Activated CD8-positive, alpha-beta T cell treated with anti-CD3 and anti-CD28 coated beads for 36 hours (primary cell): ENCODE results near the gene ANKRD28. TPM values are rescaled to one million over a fixed set of nuclear protein-coding genes. Genes with fewer than 3 reads are reported as not detected.

Experiments used
- ATAC-seq: fragments of 200-7000 bp; cut with Tn5 transposase; one replicate; pipeline ENCODE4 v1.10.0; 2021; ENCODE audit warnings: mild to moderate bottlenecking, moderate library complexity
- CTCF ChIA-PET: fragments of 350-600 bp; sonication (Branson Sonifier 250); formaldehyde crosslinking; loops from one replicate; lab custom pipeline; 2021; ENCODE audit warnings: antibody characterized with exemption; lab: Charles Lee
- POLR2A ChIA-PET: fragments of 350-600 bp; sonication (Branson Sonifier 250); formaldehyde crosslinking; loops from one replicate; lab custom pipeline; 2021; ENCODE audit warnings: antibody characterized with exemption; lab: Charles Lee
- DNase-seq: peaks from one replicate; pipeline ENCODE4 v3.0.0-alpha.2; 2020
- H3K27ac Mint-ChIP-seq: one replicate; pipeline ENCODE4 v1.8.0; 2021; ENCODE audit warnings: mild to moderate bottlenecking, mixed read lengths
- H3K27me3 Mint-ChIP-seq: one replicate; pipeline ENCODE4 v1.8.0; 2021; ENCODE audit warnings: mixed read lengths
- H3K36me3 Mint-ChIP-seq: one replicate; pipeline ENCODE4 v1.8.0; 2021; ENCODE audit warnings: low read depth, mixed read lengths
- H3K4me1 Mint-ChIP-seq: one replicate; pipeline ENCODE4 v1.8.0; 2021; ENCODE audit warnings: low read depth, mixed read lengths
- H3K4me3 Mint-ChIP-seq: one replicate; pipeline ENCODE4 v1.8.0; 2021; ENCODE audit warnings: mild to moderate bottlenecking, moderate library complexity, mixed read lengths
- H3K9me3 Mint-ChIP-seq: one replicate; pipeline ENCODE4 v1.8.0; 2021; ENCODE audit warnings: mixed read lengths
- intact Hi-C: fragments of 100-400 bp; cut with micrococcal nuclease; formaldehyde crosslinking; loops from one replicate; pipeline ENCODE4 v1.10.0; 2022
- total RNA-seq, 2 experiments: library from RNA; stranded (reverse); gene quantifications; one replicate each; pipeline ENCODE4 v1.2.3, GENCODE V29; 2021
- TF ChIP-seq, protein P1 (sequence below): fragments of 200-600 bp; IDR thresholded peaks from one replicate; pipeline ENCODE4 v1.8.0; 2022; ENCODE audit warnings: antibody characterized with exemption, mild to moderate bottlenecking

ANKRD28 gene
- total RNA-seq, 2 experiments from 2014 or later, result 32.9 to 35.3 TPM

DNA sequence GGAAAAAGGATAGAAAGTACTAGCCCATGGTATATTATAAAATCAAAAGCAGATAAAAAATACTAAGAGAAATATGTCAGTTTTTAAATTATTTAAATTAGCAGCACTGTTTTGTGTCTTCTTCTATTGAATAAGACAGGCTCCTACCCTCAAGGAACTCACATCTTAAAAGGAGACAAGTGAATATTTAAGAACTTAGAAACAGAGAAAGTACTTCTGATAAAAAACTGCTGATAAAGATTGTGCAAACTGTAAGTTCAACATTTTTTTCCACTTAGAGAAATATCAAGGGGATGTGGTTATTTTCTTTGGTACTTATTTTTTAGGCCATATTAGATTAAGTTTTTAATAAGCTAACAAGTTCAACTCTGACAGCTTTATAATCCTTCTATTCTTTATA is 3.0 kb upstream of the ANKRD28 start:
- ATAC-seq (no peak), DNase-seq (no peak)
- intact Hi-C loops, result no loop called here
- POLR2A ChIA-PET, result interaction anchor here (1.1 to 1.2 kb wide), 2 partner anchors 10 to 26 kb away, joined by 3 read pairs; no protein-coding TSS in a partner anchor
- TF ChIP-seq, protein P1, sequence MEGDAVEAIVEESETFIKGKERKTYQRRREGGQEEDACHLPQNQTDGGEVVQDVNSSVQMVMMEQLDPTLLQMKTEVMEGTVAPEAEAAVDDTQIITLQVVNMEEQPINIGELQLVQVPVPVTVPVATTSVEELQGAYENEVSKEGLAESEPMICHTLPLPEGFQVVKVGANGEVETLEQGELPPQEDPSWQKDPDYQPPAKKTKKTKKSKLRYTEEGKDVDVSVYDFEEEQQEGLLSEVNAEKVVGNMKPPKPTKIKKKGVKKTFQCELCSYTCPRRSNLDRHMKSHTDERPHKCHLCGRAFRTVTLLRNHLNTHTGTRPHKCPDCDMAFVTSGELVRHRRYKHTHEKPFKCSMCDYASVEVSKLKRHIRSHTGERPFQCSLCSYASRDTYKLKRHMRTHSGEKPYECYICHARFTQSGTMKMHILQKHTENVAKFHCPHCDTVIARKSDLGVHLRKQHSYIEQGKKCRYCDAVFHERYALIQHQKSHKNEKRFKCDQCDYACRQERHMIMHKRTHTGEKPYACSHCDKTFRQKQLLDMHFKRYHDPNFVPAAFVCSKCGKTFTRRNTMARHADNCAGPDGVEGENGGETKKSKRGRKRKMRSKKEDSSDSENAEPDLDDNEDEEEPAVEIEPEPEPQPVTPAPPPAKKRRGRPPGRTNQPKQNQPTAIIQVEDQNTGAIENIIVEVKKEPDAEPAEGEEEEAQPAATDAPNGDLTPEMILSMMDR, result no peak
- CTCF ChIA-PET, result interaction anchor here (1.2 to 1.5 kb wide), 2 partner anchors 11 to 18 kb away, joined by 3 read pairs; no protein-coding TSS in a partner anchor
- Mint-ChIP-seq H3K27me3 (no peaks in the 10 kb centered on the region), H3K4me3 (no peak overlapping the region), H3K27ac (peak overlapping the region; percentile 60), H3K36me3 (peaks cover 9% of the 10 kb centered on the region), H3K9me3 (peaks cover 5% of the 10 kb centered on the region), H3K4me1 (peaks cover 77% of the 10 kb centered on the region)

DNA sequence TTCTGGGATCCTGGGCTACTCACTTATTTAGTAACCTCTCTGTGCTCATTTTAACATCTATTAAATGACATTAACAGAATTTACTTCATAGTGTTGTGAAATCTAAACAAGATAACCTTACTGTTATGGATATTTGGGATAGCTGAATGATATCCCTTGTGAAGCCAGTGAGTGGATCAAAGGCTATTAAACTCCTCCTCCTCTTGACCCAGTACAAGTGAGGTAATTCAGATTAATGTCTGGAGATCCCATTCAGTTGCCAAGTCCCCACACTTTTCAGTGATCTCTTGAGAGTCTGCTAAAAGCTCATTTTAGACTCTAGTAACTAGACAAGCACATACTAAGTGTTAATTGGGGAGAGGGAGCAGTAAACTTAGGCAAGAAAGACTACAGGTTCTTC is 2.5 kb upstream of the ANKRD28 start:
- no peak overlapping the region for H3K4me3 Mint-ChIP-seq
- intact Hi-C loops, result no loop called here
- CTCF ChIA-PET, result interaction anchor here (1.2 to 1.5 kb wide), 2 partner anchors 12 to 17 kb away, joined by 3 read pairs; no protein-coding TSS in a partner anchor

DNA sequence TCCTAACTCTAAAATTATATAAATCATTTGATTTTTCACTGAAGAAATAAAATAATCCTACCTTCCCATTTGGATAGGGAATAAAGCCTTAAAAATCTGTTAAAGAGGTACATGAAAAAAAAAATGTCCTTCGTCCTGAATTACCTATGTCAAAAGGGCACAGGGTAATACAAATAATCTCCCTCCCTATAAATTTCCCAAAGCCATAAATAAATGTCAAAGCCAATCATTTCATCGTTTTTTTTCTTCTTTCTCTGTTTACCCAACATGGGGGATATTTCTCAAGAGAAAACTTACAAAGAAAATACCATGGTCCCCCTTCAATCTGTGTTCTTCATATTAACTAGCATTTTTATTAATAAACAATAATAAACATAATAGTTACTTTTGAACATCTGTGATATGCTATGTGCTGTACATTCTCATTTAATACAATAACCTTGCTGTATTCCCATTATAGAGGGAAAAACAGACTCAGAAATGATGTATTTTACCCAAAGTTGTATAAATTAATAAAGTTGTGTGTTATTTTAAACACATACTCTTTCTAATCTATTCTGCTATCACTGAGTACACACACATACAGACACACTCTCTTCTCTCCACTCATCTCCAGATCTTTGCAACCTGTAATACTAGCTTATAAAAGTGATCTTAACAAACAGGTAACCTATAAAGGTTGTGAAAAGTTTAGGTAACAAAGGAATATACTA is 910 bp upstream of the ANKRD28 start:
- H3K36me3 Mint-ChIP-seq, result peaks cover 14% of the 10 kb centered on the region
- DNase-seq, result no peak
- peaks cover 5% of the 10 kb centered on the region for H3K9me3 Mint-ChIP-seq
- H3K4me3 Mint-ChIP-seq, result no peak overlapping the region
- H3K27me3 Mint-ChIP-seq, result no peaks in the 10 kb centered on the region
- ATAC-seq, result no peak
- ChIA-PET POLR2A (interaction anchor here (1.0 kb wide), 1 partner anchor 163 kb away, joined by 4 read pairs; no protein-coding TSS in a partner anchor), CTCF (interaction anchor here (0.8 to 1.6 kb wide), 2 partner anchors 10 to 168 kb away, joined by 3 to 5 read pairs; no protein-coding TSS in a partner anchor)
- peaks cover 77% of the 10 kb centered on the region for H3K4me1 Mint-ChIP-seq
- intact Hi-C loops, result loop anchor here (5.0 kb wide), 1 partner anchor 161 kb away; no protein-coding TSS in a partner anchor
- TF ChIP-seq, protein P1, result no peak
- peak overlapping the region; percentile 63 for H3K27ac Mint-ChIP-seq

More for the DNA sequence above, 2.5 kb upstream of the ANKRD28 start:
- peaks cover 5% of the 10 kb centered on the region for H3K9me3 Mint-ChIP-seq
- peaks cover 77% of the 10 kb centered on the region for H3K4me1 Mint-ChIP-seq
- TF ChIP-seq, protein P1, result no peak
- H3K36me3 Mint-ChIP-seq, result peaks cover 9% of the 10 kb centered on the region
- peak overlapping the region; percentile 60 for H3K27ac Mint-ChIP-seq
- POLR2A ChIA-PET, result interaction anchor here (1.1 to 1.2 kb wide), 2 partner anchors 11 to 25 kb away, joined by 3 read pairs; no protein-coding TSS in a partner anchor
- no peaks in the 10 kb centered on the region for H3K27me3 Mint-ChIP-seq
- no peak for DNase-seq
- ATAC-seq, result no peak

DNA sequence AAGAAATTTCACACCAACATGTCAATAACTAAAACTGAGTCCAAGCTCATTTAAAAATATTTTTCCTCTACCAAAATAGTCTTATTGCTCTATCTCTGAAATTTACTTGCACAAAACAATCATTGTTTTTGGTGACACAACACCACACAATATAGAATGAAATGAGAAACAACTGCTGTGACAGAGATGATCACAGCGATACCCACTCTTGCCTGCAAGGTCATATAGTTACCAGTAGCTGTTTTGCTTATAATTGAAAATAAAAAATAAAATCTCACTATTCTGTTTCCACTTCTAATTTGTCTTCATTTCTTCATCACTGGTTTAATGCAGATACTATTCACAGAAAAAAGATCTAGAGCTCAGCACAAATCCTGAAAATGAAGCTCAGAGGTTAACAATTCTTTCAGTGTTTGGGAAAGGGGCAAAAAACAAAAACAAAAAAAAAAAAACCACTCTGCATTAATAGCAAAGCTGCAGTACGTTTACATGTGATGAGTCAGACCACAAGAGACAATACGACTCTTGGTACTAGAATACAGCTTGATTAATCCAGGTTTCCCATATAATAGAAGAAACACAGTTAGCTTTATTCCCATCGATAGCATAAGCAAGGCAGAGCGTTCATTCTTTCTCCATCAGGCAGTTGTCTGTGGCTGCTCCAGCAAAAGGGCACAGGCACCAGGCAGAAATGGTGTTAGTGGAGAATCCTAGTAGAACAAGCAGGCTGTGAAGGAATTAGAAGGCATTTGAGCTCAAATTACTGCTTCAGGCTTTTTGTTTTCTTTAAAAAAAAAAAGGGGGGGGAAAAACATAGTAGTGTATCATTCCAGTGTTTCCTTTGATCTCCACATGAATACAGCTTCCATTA is 773 bp downstream of the ANKRD28 start:
- Mint-ChIP-seq H3K27ac (peak overlapping the region; percentile 89), H3K27me3 (no peaks in the 10 kb centered on the region), H3K9me3 (peaks cover 2% of the 10 kb centered on the region), H3K4me3 (peak overlapping the region; percentile 74), H3K36me3 (peaks cover 16% of the 10 kb centered on the region), H3K4me1 (peaks cover 72% of the 10 kb centered on the region)
- DNase-seq, result no peak
- TF ChIP-seq, protein P1, result no peak
- ATAC-seq, result peak; percentile 35
- intact Hi-C loops, result loop anchor here (5.0 kb wide), 1 partner anchor 160 kb away; no protein-coding TSS in a partner anchor
- POLR2A ChIA-PET, result interaction anchor here (0.6 to 1.8 kb wide), 8 partner anchors 10 to 855 kb away, joined by 3 to 4 read pairs (median 3); no protein-coding TSS in a partner anchor
- CTCF ChIA-PET, result interaction anchor here (0.9 to 1.9 kb wide), 5 partner anchors 15 to 167 kb away, joined by 3 to 6 read pairs (median 5); no protein-coding TSS in a partner anchor
